AG09309 (cell line): Measurements from ENCODE around the gene MTMR11.

Experiments used
- DNase-seq: peaks from one replicate; pipeline ENCODE4 v3.0.0-alpha.2; 2010; ENCODE audit warnings: low read depth
- H3K4me3 ChIP-seq: 2 replicates; pipeline ENCODE4 v1.5.1; 2011; ENCODE audit warnings: mild to moderate bottlenecking, low read depth, low read length, moderate library complexity; ENCODE audit not compliant: control insufficient read depth
- CTCF ChIP-seq: IDR thresholded peaks from 2 replicates; pipeline ENCODE4 v1.5.1; 2011; ENCODE audit warnings: mild to moderate bottlenecking, low read depth, low read length, inconsistent platforms; ENCODE audit not compliant: insufficient read depth, control insufficient read depth; ENCODE audit errors: missing control alignments

Gene MTMR11

GRCh38 chr1:149972547-149972946 is 35.9 kb upstream of the MTMR11 start:
- TF ChIP-seq CTCF, result no peak
- no peak for DNase-seq
- H3K4me3 ChIP-seq, result no peak overlapping the region

- no peak for DNase-seq
- H3K4me3 ChIP-seq, result no peak overlapping the region
- no peak for TF ChIP-seq CTCF
These were observed 31.0 kb upstream of the MTMR11 start for GRCh38 chr1:149967646-149968045.

GRCh38 chr1:149967041-149967440 is 30.4 kb upstream of the MTMR11 start:
- no peak for TF ChIP-seq CTCF
- no peak overlapping the region for H3K4me3 ChIP-seq
- DNase-seq, result no peak

GRCh38 chr1:149966405-149966804 is 29.7 kb upstream of the MTMR11 start:
- no peak for TF ChIP-seq CTCF
- H3K4me3 ChIP-seq, result no peak overlapping the region
- DNase-seq, result no peak

GRCh38 chr1:149965440-149965839 is 28.8 kb upstream of the MTMR11 start:
- no peak for DNase-seq
- no peak for TF ChIP-seq CTCF
- H3K4me3 ChIP-seq, result no peak overlapping the region

GRCh38 chr1:149963358-149963757 is 26.7 kb upstream of the MTMR11 start:
- H3K4me3 ChIP-seq, result no peak overlapping the region
- no peak for TF ChIP-seq CTCF
- no peak for DNase-seq

GRCh38 chr1:149962736-149963135 is 26.1 kb upstream of the MTMR11 start:
- no peak for DNase-seq
- no peak overlapping the region for H3K4me3 ChIP-seq
- no peak for TF ChIP-seq CTCF
